HEK293T (cell line): ENCODE results near the gene EIF2B1.
A peak's percentile ranks its signal among the peaks of the same experiment; 100 is the strongest.

Experiments
- CTCF ChIA-PET: fragments of 350-600 bp; formaldehyde crosslinking; extraction: SDS; loops from one replicate; lab custom pipeline; 2021; ENCODE audit warnings: antibody characterized with exemption, inconsistent platforms; lab: Yijun Ruan, JAX
- POLR2A ChIA-PET: fragments of 350-600 bp; formaldehyde crosslinking; extraction: SDS; loops from one replicate; lab custom pipeline; 2020; ENCODE audit warnings: antibody characterized with exemption, inconsistent platforms; lab: Yijun Ruan, JAX
- DNase-seq: peaks from one replicate; pipeline ENCODE4 v3.0.0; 2012; ENCODE audit warnings: mixed read lengths; ENCODE audit errors: extremely low spot score
- ARNT ChIP-seq: fragments of 450-650 bp; IDR thresholded peaks from 2 replicates; pipeline ENCODE4 v1.6.1; 2017; ENCODE audit warnings: mild to moderate bottlenecking
- ELF4 ChIP-seq: fragments of 450-650 bp; IDR thresholded peaks from 2 replicates; pipeline ENCODE4 v1.6.1; 2017; ENCODE audit warnings: antibody characterized with exemption
- FOXK2 ChIP-seq: fragments of 450-650 bp; IDR thresholded peaks from 2 replicates; pipeline ENCODE4 v1.6.1; 2016; ENCODE audit warnings: mild to moderate bottlenecking
- FOXM1 ChIP-seq: fragments of 450-650 bp; IDR thresholded peaks from 2 replicates; pipeline ENCODE4 v1.6.1; 2017; ENCODE audit warnings: mild to moderate bottlenecking, borderline replicate concordance
- HDGF ChIP-seq: fragments of 450-650 bp; IDR thresholded peaks from 2 replicates; pipeline ENCODE4 v1.6.1; 2017; ENCODE audit warnings: antibody characterized with exemption, borderline replicate concordance
- L3MBTL2 ChIP-seq: fragments of 450-650 bp; conservative IDR thresholded peaks from 2 replicates; pipeline ENCODE4 v1.6.1; 2016; ENCODE audit warnings: mild to moderate bottlenecking
- PKNOX1 ChIP-seq: fragments of 450-650 bp; IDR thresholded peaks from 2 replicates; pipeline ENCODE4 v1.6.1; 2016
- SP1 ChIP-seq: fragments of 450-650 bp; IDR thresholded peaks from 2 replicates; pipeline ENCODE4 v1.6.1; 2017
- ZNF384 ChIP-seq: fragments of 450-650 bp; IDR thresholded peaks from 2 replicates; pipeline ENCODE4 v1.6.1; 2016

The EIF2B1 gene

DNA sequence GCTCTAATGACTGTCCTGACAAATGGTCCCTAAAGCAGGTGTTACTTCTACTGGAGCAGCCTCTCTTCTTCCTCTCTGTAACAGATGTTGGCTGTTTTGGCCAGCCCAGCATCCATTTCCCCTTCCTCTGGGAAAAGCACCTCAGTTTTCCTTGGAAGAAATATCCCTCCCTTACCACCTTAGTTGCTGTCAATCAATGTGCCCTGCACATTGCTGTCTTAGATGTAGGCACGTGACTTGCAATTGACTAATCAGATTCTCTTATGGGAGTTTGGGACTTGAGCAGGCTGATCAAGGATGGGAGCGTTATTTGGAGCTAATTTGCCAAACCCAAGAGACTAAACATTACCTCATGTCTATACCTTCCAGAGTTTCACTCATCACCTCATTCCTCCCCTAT lies 61.1 kb downstream of the EIF2B1 start:
- TF ChIP-seq FOXK2, result no peak
- TF ChIP-seq HDGF, result no peak
- TF ChIP-seq PKNOX1, result 0 out of 2 replicates have a peak, but pooled peaks have one; percentile 32
- TF ChIP-seq ELF4, result no peak
- TF ChIP-seq ARNT, result no peak
- TF ChIP-seq FOXM1, result no peak
- TF ChIP-seq ZNF384, result no peak
- ChIA-PET POLR2A (interaction anchor here (1.2 kb wide), 1 partner anchor 39 kb away, joined by 3 read pairs; the partner anchor contains the start of gene RILPL1), CTCF (interaction anchor here (1.3 kb wide), 1 partner anchor 10 kb away, joined by 6 read pairs; no protein-coding TSS in a partner anchor)
- DNase-seq, result no peak

DNA sequence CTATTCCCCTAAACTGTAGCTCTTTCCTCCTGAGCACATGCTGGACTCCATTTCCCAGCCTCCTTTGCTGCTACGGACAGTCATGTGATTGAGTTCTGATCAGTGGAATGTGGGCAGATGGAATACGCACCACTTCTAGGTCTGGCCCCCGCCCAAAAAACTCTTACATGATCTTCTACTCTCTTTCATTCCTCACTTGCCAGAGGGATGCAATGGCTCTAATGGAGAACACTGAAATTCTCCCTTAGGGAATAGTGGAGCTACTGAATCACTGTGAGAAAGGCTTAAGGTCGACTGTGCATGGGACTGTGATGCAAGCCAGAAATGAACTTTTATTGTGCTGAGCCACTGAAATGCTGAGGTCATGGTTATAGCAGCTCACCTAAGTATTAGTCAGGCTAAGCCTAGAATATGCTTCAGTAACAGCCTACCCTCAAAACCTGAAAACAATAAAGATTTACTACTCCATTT lies 62.1 kb downstream of the EIF2B1 start:
- DNase-seq, result peak; percentile 51
- ChIA-PET CTCF (interaction anchor here (1.6 kb wide), 1 partner anchor 10 kb away, joined by 8 read pairs; no protein-coding TSS in a partner anchor), POLR2A (interaction anchor here (0.8 to 1.0 kb wide), 2 partner anchors 38 to 339 kb away, joined by 3 to 4 read pairs; partner anchors contain the start of genes MPHOSPH9 and RILPL1)
- TF ChIP-seq SP1, result no peak
- peak; percentile 74 for TF ChIP-seq L3MBTL2
- no peak for TF ChIP-seq FOXK2
